NCI-H345 (cell line): ENCODE results near the gene NR3C2.
"Not testable (repeated sequence)": the region's sequence is repeated elsewhere in the genome, so short reads cannot be mapped to it uniquely, and the experiment has no call there.

ENCODE experiments used
- DNase-seq: peaks from one replicate; lab custom pipeline; 2025; lab: John Stamatoyannopoulos, UW

Gene NR3C2

DNA sequence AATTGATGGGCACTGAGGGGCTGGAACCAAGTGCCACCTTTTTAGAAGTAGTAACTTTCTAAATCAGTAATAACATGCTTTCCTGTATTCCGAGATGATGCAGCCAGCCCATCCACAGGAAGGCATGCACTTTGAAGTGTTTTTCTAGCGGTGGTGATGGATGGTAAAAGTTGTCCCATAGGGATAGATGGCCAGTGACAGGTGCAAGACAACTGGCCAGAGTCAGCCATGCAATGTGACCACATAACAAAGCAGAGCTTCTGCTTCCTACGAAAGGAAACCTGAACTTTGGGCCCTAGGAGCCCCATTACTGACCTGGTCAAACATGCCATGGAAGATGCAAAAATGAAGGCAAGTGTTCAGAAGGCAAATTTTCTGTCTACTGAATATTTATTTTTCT is 72.3 kb downstream of the NR3C2 start:
- DNase-seq: no peak

GRCh38 chr4:148367756-148368155 is 74.5 kb downstream of the NR3C2 start:
- no peak for DNase-seq

GRCh38 chr4:148366251-148366650 is 76.0 kb downstream of the NR3C2 start:
- no peak for DNase-seq

GRCh38 chr4:148364525-148364924 is 77.7 kb downstream of the NR3C2 start:
- no peak for DNase-seq

DNA sequence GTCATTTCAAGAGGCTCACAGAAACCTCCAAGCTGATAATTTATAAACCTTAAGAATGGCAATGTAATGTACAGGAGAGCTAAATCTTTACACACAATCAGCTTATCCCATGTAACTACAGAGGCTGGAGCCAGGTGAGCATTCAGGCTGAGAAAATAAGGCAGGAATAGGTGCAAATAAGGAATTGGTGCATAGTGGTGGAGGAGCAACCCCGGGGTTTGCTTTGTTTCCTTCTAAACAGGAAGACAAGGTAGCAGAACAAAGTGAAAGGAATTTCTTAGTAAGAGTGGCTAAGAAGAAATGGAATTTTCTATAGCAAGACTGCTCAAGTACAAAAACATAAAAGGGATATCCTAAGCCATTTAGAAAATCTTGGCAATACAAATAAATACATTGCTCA is 82.4 kb downstream of the NR3C2 start:
- no peak for DNase-seq

GRCh38 chr4:148355442-148356123 is 86.6 kb downstream of the NR3C2 start:
- no peak for DNase-seq

- DNase-seq: no peak
Measured at GRCh38 chr4:148354186-148354585, 88.0 kb downstream of the NR3C2 start.

DNA sequence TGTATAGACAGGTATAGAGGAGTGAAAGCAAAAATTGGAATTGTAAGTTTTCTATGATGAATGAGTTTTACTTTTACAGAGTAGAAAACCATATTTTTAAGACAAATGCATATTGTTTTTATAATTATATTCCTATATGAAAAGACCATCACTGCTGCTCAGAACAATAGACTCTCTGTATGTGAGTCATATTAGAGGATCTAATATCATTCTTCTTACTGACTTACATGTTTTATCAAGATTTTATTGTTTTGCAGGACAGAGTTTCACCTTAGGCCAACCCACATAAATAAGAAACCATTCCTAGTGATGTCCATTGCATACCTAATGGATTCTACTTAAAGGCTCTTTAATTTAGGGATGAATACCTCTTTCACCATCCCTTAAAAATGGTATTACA is 88.6 kb downstream of the NR3C2 start:
- DNase-seq: no peak

GRCh38 chr4:148349153-148349552 is 93.1 kb downstream of the NR3C2 start:
- no peak for DNase-seq

- DNase-seq: no peak
Measured at GRCh38 chr4:148346657-148347056, 95.6 kb downstream of the NR3C2 start.

- no peak for DNase-seq
Measured at GRCh38 chr4:148345509-148345908, 96.7 kb downstream of the NR3C2 start.

- no peak for DNase-seq
Measured at GRCh38 chr4:148344941-148345340, 97.3 kb downstream of the NR3C2 start.

DNA sequence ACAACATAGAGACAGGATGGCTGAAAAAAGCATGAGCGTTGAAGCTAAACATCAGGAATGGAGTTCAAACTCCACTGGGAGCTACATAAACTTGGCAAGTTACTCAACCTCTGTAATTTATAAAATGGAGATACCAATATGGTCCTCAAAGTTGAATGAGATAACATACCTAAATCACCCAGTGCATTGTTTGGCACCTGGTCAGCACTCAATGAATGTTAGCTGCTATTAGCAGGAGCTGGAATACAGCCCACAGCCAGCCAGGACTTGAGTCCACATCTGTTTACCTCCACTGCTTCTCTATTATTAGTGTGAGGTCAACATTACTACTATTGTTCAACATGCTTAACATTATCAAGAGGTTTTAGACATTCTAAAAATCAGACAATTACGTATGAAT is 97.9 kb downstream of the NR3C2 start:
- DNase-seq: no peak

DNA sequence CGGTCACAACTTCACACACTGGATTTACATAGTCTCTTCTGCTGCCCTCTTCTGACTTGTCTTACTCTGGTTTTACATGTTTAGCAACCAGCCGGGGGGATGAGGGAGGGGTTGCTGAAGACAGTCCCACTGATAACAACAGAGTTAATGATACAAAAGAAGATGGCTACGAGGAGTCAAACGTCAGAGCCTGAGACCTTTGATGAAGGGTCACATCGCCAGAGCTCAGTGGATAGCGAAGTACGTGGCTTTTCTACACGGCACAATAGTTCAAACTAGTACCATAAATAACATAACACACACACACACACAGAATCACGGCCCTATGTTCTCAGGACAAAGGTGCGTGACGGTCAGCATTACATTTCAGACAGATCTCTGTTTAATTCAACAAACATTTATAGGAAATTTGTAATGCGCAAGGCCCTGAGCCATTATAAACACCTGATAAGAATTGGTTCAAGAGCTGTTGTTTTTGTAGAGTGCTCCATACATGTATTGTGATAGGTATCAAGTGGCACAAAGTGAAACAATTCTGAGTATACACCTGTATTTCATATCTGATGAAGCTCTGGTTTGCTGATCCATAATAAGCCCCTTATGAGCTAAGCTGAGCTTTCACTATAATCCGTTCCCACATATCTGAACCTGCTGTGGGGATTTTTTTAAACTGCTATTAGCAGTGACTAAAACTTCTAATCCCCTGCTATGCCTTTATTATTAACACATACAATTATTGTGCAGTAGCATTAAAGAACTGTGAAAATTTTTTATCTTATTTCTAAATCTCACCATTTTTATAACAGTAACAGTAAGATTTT is 100.0 kb downstream of the NR3C2 start:
- no peak for DNase-seq

DNA sequence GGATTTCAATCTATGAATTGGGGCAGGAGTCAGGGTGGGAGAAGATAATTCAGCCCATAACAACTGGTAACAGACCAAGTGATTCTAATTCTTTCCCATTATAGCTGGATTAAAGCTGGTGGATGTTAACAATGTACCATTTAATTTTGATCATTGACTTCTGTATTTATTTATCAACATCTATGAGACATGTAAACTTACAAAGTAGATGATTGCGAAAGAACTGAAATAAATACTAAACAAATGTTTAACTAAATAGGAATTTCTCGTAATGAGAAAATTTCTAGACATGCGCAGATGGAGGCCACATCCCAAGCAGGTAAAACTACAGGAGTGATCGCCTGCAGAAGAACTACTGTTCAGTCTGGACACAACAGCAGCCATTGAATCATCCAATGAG is 107.1 kb downstream of the NR3C2 start:
- no peak for DNase-seq

- DNase-seq: no peak
Measured at GRCh38 chr4:148333265-148333664, 108.9 kb downstream of the NR3C2 start.

GRCh38 chr4:148332486-148332885 is 109.7 kb downstream of the NR3C2 start:
- DNase-seq: no peak

DNA sequence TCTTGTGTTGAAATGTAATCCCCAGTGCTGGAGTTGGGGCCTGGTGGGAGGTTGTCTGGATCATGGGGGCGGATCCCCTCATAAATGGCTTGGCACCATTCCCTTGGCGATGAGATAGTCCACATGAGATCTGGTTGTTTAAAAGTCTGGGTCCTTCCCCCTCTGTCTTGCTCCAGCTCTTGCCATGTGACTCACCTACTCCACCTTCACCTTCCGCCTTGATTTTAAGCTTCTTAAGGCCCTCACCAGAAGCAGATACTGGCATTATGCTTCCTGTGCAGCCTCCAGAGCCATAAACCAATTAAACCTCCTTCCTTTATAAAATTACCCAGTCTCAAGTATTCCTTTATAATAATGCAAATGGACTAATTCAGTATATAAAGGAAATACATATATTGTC is 111.5 kb downstream of the NR3C2 start:
- no peak for DNase-seq

- DNase-seq: no peak
Measured at GRCh38 chr4:148330161-148330560, 112.1 kb downstream of the NR3C2 start.

DNA sequence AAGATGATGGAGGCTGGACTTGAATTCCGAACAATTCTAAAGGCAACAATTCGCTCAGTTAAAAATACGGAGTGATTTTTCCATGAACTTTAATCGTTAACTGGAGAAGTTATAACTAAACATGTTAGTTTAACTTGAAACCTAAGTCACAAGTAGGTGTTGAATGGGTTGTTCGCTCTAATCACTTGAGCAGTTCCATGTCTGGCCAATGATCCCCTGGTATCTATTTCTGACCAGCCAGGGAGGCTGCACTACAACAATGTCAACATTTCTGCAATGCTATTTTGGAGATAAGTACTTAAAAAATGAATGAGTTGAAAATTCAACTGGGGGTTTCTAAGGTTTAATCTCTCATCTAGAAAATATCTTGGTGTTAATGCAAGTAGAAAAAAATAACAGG is 112.5 kb downstream of the NR3C2 start:
- DNase-seq: no peak

- DNase-seq: no peak
Measured at GRCh38 chr4:148327683-148328082, 114.5 kb downstream of the NR3C2 start.

DNA sequence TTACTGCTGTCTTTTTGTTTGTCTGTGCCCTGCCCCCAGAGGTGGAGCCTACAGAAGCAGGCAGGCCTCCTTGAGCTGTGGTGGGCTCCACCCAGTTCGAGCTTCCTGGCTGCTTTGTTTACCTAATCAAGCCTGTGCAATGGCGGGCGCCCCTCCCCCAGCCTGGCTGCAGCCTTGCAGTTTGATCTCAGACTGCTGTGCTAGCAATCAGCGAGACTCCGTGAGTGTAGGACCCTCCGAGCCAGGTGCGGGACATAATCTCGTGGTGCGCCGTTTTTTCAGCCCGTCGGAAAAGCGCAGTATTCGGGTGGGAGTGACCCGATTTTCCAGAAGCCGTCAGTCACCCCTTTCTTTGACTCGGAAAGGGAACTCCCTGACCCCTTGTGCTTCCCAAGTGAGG is 118.9 kb downstream of the NR3C2 start:
- DNase-seq: not testable (repeated sequence)

DNA sequence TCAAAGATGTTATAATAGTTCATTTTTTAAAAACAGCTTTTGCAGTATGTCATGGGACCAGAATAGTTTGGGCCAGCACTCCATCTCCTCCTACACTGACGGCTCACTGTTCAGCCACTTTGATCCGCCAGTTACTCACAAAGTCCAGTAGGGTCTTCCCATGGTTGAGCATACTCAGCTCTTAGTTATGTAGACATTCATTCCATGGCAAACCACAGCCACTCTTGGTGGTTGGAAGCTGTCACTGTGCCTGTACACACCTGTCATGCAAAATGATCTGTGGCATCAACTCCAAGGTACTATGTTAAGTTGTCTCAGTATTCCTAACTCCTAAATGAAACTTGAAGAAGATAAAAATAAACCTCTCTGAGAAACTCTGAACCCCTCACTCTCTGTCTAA is 127.2 kb downstream of the NR3C2 start:
- DNase-seq: no peak
